Measurements from ENCODE around the gene HORMAD1. TPM values are rescaled to one million over a fixed set of nuclear protein-coding genes. Genes with fewer than 3 reads are reported as not detected.
A peak's percentile ranks its signal among the peaks of the same experiment; 100 is the strongest.
"Not testable (repeated sequence)": the region's sequence is repeated elsewhere in the genome, so short reads cannot be mapped to it uniquely, and the experiment has no call there.

Gene HORMAD1
- total RNA-seq (0.26 TPM), polyA plus RNA-seq (not detected)

GRCh38 chr1:150720703-150721102 lies at the start of gene HORMAD1:
TSS of gene HORMAD1 (minus strand) at chr1:150720895. CDS start at chr1:150719505, 1,390 bp downstream.
- Histone ChIP-seq H3K27ac (ENCODE audit: low read depth) (no peak within 1 kb of the TSS), H3K4me3 (ENCODE audit: low read depth, low read length) (no peak within 1 kb of the TSS), H3K36me3 (ENCODE audit: insufficient read depth) (no peaks in the 10 kb centered on the region), H3K4me1 (ENCODE audit: insufficient read depth) (no peaks in the 10 kb centered on the region)
- WGBS, result 96% methylated on average over 24 of the region's 24 CpGs
- no peak for DNase-seq (ENCODE audit: extremely low spot score)

- DNase-seq (ENCODE audit: extremely low spot score); H3K36me3 ChIP-seq (ENCODE audit: insufficient read depth); H3K27ac ChIP-seq (ENCODE audit: low read depth); H3K4me3 ChIP-seq (ENCODE audit: low read depth, low read length); H3K4me1 ChIP-seq (ENCODE audit: insufficient read depth): not testable (repeated sequence)
- WGBS, result 89% methylated on average over 1 of the region's 1 CpG
Observed at GRCh38 chr1:150767704-150768103, 47.0 kb upstream of the HORMAD1 start.

- H3K4me1 ChIP-seq (ENCODE audit: insufficient read depth); H3K36me3 ChIP-seq (ENCODE audit: insufficient read depth); DNase-seq (ENCODE audit: extremely low spot score): not testable (repeated sequence)
- Histone ChIP-seq H3K27ac (ENCODE audit: low read depth) (peak overlapping the region; percentile 85), H3K4me3 (ENCODE audit: low read depth, low read length) (peak overlapping the region; percentile 40)
- WGBS, result 83% methylated on average over 1 of the region's 1 CpG
Observed at GRCh38 chr1:150765977-150766301, 45.2 kb upstream of the HORMAD1 start.

- Histone ChIP-seq H3K27ac (ENCODE audit: low read depth) (peak within 1 kb of the TSS; percentile 85), H3K4me3 (ENCODE audit: low read depth, low read length) (peak within 1 kb of the TSS; percentile 40), H3K4me1 (ENCODE audit: insufficient read depth) (peaks cover 2% of the 10 kb centered on the region), H3K36me3 (ENCODE audit: insufficient read depth) (peaks cover 2% of the 10 kb centered on the region)
- DNase-seq (ENCODE audit: extremely low spot score), result peak; percentile 17
- WGBS, result 17% methylated on average over 4 of the region's 4 CpGs
Observed at GRCh38 chr1:150765296-150765976, 44.7 kb upstream of the HORMAD1 start, which contains the start of gene CTSS. TSS of gene CTSS (minus strand) at chr1:150765778. CDS start at chr1:150764763, 1,015 bp downstream.

GRCh38 chr1:150764617-150765101 lies 44.0 kb upstream of the HORMAD1 start:
- H3K27ac ChIP-seq (ENCODE audit: low read depth), result no peak overlapping the region
- no peak for DNase-seq (ENCODE audit: extremely low spot score)
- H3K4me1 ChIP-seq (ENCODE audit: insufficient read depth), result peaks cover 2% of the 10 kb centered on the region
- no peak overlapping the region for H3K4me3 ChIP-seq (ENCODE audit: low read depth, low read length)
- H3K36me3 ChIP-seq (ENCODE audit: insufficient read depth), result peaks cover 2% of the 10 kb centered on the region
- WGBS, result 35% methylated on average over 2 of the region's 2 CpGs

- WGBS, result 63% methylated on average over 3 of the region's 3 CpGs
- no peak for DNase-seq (ENCODE audit: extremely low spot score)
- H3K36me3 ChIP-seq (ENCODE audit: insufficient read depth), result peaks cover 2% of the 10 kb centered on the region
- no peak overlapping the region for H3K27ac ChIP-seq (ENCODE audit: low read depth)
- peaks cover 2% of the 10 kb centered on the region for H3K4me1 ChIP-seq (ENCODE audit: insufficient read depth)
- no peak overlapping the region for H3K4me3 ChIP-seq (ENCODE audit: low read depth, low read length)
Observed at GRCh38 chr1:150763018-150763417, 42.3 kb upstream of the HORMAD1 start.

GRCh38 chr1:150762552-150762951 lies 41.9 kb upstream of the HORMAD1 start:
- peaks cover 2% of the 10 kb centered on the region for H3K4me1 ChIP-seq (ENCODE audit: insufficient read depth)
- DNase-seq (ENCODE audit: extremely low spot score), result no peak
- no peak overlapping the region for H3K27ac ChIP-seq (ENCODE audit: low read depth)
- no peak overlapping the region for H3K4me3 ChIP-seq (ENCODE audit: low read depth, low read length)
- WGBS, result 93% methylated on average over 2 of the region's 2 CpGs
- H3K36me3 ChIP-seq (ENCODE audit: insufficient read depth), result peaks cover 2% of the 10 kb centered on the region

GRCh38 chr1:150761801-150762200 lies 41.1 kb upstream of the HORMAD1 start:
- Histone ChIP-seq H3K36me3 (ENCODE audit: insufficient read depth) (peaks cover 4% of the 10 kb centered on the region), H3K4me3 (ENCODE audit: low read depth, low read length) (no peak overlapping the region), H3K27ac (ENCODE audit: low read depth) (no peak overlapping the region), H3K4me1 (ENCODE audit: insufficient read depth) (peaks cover 2% of the 10 kb centered on the region)
- no peak for DNase-seq (ENCODE audit: extremely low spot score)
- 88% methylated on average over 1 of the region's 1 CpG for WGBS

- H3K4me3 ChIP-seq (ENCODE audit: low read depth, low read length), result no peak overlapping the region
- H3K4me1 ChIP-seq (ENCODE audit: insufficient read depth), result peaks cover 2% of the 10 kb centered on the region
- WGBS, result 80% methylated on average over 3 of the region's 3 CpGs
- no peak for DNase-seq (ENCODE audit: extremely low spot score)
- no peak overlapping the region for H3K27ac ChIP-seq (ENCODE audit: low read depth)
- peaks cover 4% of the 10 kb centered on the region for H3K36me3 ChIP-seq (ENCODE audit: insufficient read depth)
Observed at GRCh38 chr1:150760013-150760412, 39.3 kb upstream of the HORMAD1 start.

GRCh38 chr1:150753416-150753815 lies 32.7 kb upstream of the HORMAD1 start:
- 90% methylated on average over 2 of the region's 2 CpGs for WGBS
- DNase-seq (ENCODE audit: extremely low spot score), result no peak
- H3K4me3 ChIP-seq (ENCODE audit: low read depth, low read length), result no peak overlapping the region
- peaks cover 2% of the 10 kb centered on the region for H3K36me3 ChIP-seq (ENCODE audit: insufficient read depth)
- no peak overlapping the region for H3K27ac ChIP-seq (ENCODE audit: low read depth)
- H3K4me1 ChIP-seq (ENCODE audit: insufficient read depth), result no peaks in the 10 kb centered on the region

GRCh38 chr1:150751443-150751842 lies 30.7 kb upstream of the HORMAD1 start:
- Histone ChIP-seq H3K27ac (ENCODE audit: low read depth) (no peak overlapping the region), H3K4me3 (ENCODE audit: low read depth, low read length) (no peak overlapping the region), H3K36me3 (ENCODE audit: insufficient read depth) (no peaks in the 10 kb centered on the region), H3K4me1 (ENCODE audit: insufficient read depth) (no peaks in the 10 kb centered on the region)
- no peak for DNase-seq (ENCODE audit: extremely low spot score)
- 94% methylated on average over 6 of the region's 6 CpGs for WGBS

- 92% methylated on average over 8 of the region's 8 CpGs for WGBS
- peaks cover 1% of the 10 kb centered on the region for H3K36me3 ChIP-seq (ENCODE audit: insufficient read depth)
- H3K4me3 ChIP-seq (ENCODE audit: low read depth, low read length), result no peak overlapping the region
- no peak for DNase-seq (ENCODE audit: extremely low spot score)
- H3K27ac ChIP-seq (ENCODE audit: low read depth), result no peak overlapping the region
- H3K4me1 ChIP-seq (ENCODE audit: insufficient read depth), result no peaks in the 10 kb centered on the region
Observed at GRCh38 chr1:150749720-150750311, 29.1 kb upstream of the HORMAD1 start.

GRCh38 chr1:150748878-150749719 lies 28.4 kb upstream of the HORMAD1 start:
- Histone ChIP-seq H3K4me3 (ENCODE audit: low read depth, low read length) (no peak overlapping the region), H3K36me3 (ENCODE audit: insufficient read depth) (peaks cover 1% of the 10 kb centered on the region), H3K27ac (ENCODE audit: low read depth) (no peak overlapping the region), H3K4me1 (ENCODE audit: insufficient read depth) (no peaks in the 10 kb centered on the region)
- no peak for DNase-seq (ENCODE audit: extremely low spot score)
- WGBS, result 91% methylated on average over 12 of the region's 12 CpGs
